ENCODE measurements around the gene NCR3LG1. TPM values are rescaled to one million over a fixed set of nuclear protein-coding genes. Genes with fewer than 3 reads are reported as not detected.
A peak's percentile ranks its signal among the peaks of the same experiment; 100 is the strongest.

The NCR3LG1 gene
- total RNA-seq, 2 experiments from 2014 or later, result 0.47 to 0.91 TPM

DNA sequence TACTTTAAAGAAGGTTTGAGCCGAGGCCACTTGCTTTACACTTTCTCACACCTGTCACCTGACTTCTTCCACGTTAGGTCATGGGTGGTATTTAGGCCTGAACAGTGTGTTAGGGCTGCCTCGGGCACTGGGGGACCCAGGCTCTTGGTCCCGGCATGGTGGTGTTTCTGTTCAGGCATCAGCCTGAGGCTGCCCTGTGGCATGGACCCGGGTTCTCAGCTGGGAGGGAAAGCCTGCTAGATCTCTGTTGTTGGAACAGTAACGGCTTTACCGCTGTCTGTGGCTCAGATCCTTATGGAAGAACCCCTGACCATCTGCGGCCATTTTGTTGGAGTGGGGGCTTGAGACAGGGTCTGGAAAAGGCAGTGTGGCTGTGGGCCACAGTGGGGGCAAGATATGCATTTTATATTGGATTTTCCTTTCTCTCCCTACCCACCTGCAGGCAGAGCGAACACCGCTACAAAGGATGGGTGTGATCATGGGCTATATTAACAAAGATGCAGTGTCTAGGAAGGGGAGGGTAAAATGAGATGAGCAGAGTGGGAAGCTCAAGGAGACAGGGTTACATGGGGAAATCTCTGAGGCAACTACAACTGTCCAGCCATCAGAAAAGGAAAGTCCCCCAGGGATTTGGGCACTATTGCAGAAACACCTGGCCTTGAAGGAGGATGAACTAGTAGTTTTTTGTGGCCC lies 38.5 kb downstream of the NCR3LG1 start:
- H3K27me3 Mint-ChIP-seq, result peaks cover 20% of the 10 kb centered on the region
- no peak for ATAC-seq
- no peak overlapping the region for H3K27ac Mint-ChIP-seq
- H3K4me1 Mint-ChIP-seq, result peaks cover 8% of the 10 kb centered on the region
- no peaks in the 10 kb centered on the region for H3K9me3 Mint-ChIP-seq (ENCODE audit: low read depth)
- CTCF ChIA-PET, result interaction anchor here (0.9 to 1.5 kb wide), 5 partner anchors 13 to 138 kb away, joined by 3 to 5 read pairs (median 4); no protein-coding TSS in a partner anchor
- DNase-seq, result no peak
- no peaks in the 10 kb centered on the region for H3K36me3 Mint-ChIP-seq
- peak overlapping the region; percentile 63 for H3K4me3 Mint-ChIP-seq

DNA sequence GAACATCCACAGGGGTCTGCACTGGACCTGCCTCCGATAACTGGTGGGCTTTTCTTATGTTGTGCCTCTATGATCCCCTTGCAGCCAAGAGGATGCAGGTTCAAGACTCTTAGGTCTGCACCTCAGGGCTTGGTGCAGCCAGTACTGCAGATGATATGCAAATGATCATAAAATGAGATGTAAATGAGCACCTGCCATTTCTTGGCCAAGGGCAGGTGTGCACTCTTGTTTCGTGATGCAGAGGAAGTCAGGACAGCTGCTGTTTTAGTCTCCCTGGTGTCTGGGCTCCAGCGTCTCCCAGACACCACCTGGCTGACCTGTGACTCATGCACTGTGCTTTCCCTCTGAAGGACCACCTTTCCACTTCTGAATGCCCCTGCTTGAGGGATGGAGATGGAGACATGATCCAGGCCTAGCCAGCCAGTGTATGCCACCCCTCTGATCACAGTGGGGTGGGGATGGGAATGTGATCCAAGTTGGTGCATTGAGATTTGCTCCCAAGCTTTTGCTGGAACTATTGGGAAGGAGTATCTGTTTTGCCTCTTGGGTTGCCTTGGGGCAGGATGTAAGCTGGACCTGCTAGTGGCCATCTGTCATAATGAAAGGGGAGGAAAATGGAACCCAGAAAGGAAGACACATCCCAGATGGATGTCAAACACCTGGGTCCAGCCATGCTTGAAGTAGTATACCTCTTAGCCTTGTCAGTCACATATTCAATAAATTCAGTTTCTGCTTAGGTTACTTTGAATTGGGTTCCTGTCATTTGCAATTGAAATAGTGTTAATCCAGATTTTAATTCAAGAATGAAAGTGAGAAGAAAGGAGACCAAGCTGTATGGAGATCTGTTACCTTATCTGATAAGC lies 40.1 kb downstream of the NCR3LG1 start:
- CTCF ChIA-PET, result interaction anchor here (1.5 to 1.7 kb wide), 3 partner anchors 8 to 136 kb away, joined by 4 to 6 read pairs (median 4); no protein-coding TSS in a partner anchor
- Mint-ChIP-seq H3K4me3 (no peak overlapping the region), H3K4me1 (peaks cover 8% of the 10 kb centered on the region), H3K27ac (no peak overlapping the region), H3K36me3 (no peaks in the 10 kb centered on the region), H3K9me3 (ENCODE audit: low read depth) (no peaks in the 10 kb centered on the region), H3K27me3 (peaks cover 19% of the 10 kb centered on the region)
- DNase-seq (no peak), ATAC-seq (no peak)

DNA sequence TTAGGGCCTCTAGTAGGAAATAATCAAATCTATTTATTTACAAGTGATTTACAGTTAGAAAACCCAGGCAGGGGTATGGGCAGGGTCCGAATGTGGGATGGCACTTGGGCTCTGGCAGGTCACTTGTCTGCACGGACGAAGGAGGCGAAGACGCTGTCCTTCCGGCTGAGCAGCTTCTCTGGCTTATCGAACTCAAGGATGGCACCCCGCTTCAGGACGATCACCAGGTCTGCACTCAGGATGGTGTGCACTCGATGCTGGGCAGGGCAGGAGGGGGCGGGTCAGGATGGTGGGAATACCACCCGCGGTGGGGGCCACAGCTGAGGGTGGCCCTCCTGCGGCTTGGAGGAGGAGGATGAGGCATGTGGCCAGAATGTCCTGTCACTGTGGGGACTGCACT lies 41.3 kb downstream of the NCR3LG1 start:
- CTCF ChIA-PET, result interaction anchor here (1.5 kb wide), 1 partner anchor 9 kb away, joined by 4 read pairs; no protein-coding TSS in a partner anchor
- peaks cover 16% of the 10 kb centered on the region for H3K27me3 Mint-ChIP-seq
- H3K4me3 Mint-ChIP-seq, result no peak overlapping the region
- no peaks in the 10 kb centered on the region for H3K9me3 Mint-ChIP-seq (ENCODE audit: low read depth)
- H3K36me3 Mint-ChIP-seq, result no peaks in the 10 kb centered on the region
- DNase-seq, result no peak
- ATAC-seq, result no peak
- peaks cover 3% of the 10 kb centered on the region for H3K4me1 Mint-ChIP-seq
- H3K27ac Mint-ChIP-seq, result no peak overlapping the region

DNA sequence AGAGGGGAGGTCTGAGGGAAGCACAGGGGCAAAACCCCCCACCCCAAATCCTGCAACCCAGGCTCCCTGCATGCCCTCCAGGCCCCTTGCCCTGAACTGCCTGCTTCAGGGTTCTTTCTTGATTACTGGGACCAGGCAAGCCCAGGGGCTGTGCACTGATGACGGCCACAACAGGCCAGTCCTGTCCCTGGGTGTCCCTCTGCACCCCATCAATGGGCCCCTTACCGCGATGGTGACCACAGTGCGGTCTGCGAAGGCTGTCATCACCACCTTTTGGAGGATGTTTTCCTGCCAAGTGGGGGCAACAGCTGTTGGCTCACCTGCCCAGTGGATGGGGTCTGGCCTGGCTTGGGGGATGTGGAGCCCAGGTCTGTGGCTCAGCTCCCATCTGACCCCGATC lies 41.9 kb downstream of the NCR3LG1 start:
- ATAC-seq, result no peak
- H3K4me3 Mint-ChIP-seq, result no peak overlapping the region
- no peak overlapping the region for H3K27ac Mint-ChIP-seq
- H3K36me3 Mint-ChIP-seq, result no peaks in the 10 kb centered on the region
- H3K27me3 Mint-ChIP-seq, result peaks cover 13% of the 10 kb centered on the region
- no peak for DNase-seq
- H3K9me3 Mint-ChIP-seq (ENCODE audit: low read depth), result no peaks in the 10 kb centered on the region
- CTCF ChIA-PET, result no interaction called here
- H3K4me1 Mint-ChIP-seq, result peaks cover 3% of the 10 kb centered on the region

DNA sequence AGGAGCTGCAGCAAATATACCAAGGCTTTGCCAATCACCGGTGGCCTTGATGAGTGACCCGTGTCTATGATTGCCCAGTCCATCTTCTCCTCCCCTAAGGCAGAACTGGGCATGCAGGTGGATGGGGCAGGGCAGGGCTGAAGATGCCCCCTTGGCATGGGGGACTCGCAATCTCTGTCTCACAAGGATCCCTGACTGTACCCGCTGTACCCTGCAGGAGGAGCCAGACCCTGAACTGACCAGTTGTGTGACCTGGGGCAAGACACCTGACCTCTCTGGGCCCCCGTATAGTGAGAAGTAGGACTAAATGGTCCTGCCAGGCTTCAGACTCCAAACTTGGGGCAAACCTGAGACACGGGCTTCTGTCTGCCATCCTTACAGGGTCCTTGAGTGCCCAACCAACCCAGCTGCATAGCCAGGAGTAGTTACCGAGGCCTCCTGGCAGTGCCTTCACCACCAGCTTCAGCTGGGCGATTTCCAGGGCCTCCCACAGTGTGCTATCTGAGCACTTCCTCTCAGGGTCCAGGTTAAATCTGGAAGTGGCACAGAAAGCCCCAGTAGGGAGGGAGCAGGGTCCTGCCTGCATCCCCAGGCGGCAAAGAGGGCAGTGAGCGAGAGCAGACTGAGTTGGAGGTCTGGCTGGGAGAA lies 43.3 kb downstream of the NCR3LG1 start:
- Mint-ChIP-seq H3K27me3 (peaks cover 17% of the 10 kb centered on the region), H3K36me3 (no peaks in the 10 kb centered on the region), H3K27ac (no peak overlapping the region), H3K4me1 (peaks cover 3% of the 10 kb centered on the region), H3K9me3 (ENCODE audit: low read depth) (no peaks in the 10 kb centered on the region), H3K4me3 (no peak overlapping the region)
- DNase-seq (no peak), ATAC-seq (no peak)
- CTCF ChIA-PET, result no interaction called here

DNA sequence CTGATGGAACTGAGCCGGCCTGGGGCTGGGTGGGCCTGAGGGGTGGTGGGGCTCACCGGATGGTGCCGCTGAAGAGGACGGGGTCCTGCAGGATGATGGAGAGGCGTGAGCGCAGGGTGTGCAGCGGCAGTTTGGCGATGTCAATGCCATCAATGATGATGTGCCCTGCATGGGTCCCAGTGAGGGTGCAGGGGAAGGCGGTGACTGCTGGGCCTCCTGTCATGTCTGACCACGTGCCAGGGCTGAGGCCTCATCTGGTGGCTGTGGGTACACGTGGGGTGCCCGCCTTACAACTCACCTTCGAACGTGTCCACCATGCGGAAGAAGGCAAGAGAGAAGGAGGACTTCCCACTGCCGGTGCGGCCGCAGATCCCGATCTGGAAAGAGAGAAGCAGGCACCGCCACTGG lies 44.0 kb downstream of the NCR3LG1 start:
- H3K9me3 Mint-ChIP-seq (ENCODE audit: low read depth), result no peaks in the 10 kb centered on the region
- CTCF ChIA-PET, result no interaction called here
- no peaks in the 10 kb centered on the region for H3K4me1 Mint-ChIP-seq
- DNase-seq (no peak), ATAC-seq (no peak)
- H3K27me3 Mint-ChIP-seq, result peaks cover 10% of the 10 kb centered on the region
- H3K36me3 Mint-ChIP-seq, result no peaks in the 10 kb centered on the region
- no peak overlapping the region for H3K4me3 Mint-ChIP-seq
- no peak overlapping the region for H3K27ac Mint-ChIP-seq

DNA sequence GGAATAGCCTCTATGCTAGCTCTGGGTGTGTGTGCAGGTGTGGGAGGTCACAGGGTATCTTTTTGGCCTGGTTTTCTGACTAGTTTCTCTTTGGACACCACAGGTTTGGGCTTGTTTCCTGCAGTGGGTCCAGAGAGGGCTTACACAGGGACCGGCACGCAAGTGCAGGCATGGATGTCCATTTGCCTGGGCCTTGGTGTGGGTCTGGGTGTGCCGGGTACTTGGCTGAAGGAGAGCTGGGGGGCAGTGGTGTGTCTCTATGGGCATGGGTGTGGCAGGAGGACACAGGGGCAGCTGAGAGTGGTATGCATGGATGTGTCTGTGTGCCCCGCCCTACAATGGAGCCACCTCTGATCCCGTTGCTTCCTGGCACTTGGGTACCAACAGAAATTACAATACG lies 44.4 kb downstream of the NCR3LG1 start:
- no peak for DNase-seq
- no peak for ATAC-seq
- CTCF ChIA-PET, result interaction anchor here (1.7 kb wide), 1 partner anchor 12 kb away, joined by 5 read pairs; no protein-coding TSS in a partner anchor

DNA sequence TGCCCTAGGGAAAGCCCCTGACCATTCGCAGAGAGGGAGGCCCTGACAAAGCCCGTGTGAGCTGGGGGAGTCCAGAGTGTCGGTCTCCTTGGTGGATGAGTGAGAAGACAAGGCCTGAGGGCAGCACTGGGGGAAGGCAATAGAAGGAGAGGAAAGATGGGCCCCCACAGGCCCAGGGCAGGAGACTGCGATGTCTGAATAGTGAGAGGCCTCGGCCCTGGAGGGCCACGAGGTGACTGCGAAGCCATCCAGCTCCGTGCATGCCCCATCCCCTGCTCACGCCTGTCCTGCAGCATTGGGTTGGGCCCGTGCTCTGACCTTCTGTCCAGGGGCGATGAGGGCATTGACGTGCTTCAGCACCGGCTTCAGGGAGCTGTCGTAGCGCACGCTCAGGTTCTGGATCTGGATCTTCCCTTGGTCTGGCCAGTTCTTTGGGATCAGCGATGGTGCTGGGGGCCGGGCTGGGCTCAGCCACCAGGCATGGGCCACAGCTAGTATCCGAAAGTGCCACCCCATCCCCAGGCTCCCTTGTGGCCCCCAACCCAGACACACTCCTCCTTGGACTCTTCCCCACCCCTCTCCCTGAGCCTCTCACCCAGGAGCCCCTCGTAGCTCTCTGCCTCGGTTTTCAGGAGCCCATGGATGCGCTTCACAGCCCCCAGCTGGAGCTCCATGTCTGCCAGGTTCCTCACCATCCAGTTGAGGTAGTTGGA lies 45.2 kb downstream of the NCR3LG1 start:
- Mint-ChIP-seq H3K9me3 (ENCODE audit: low read depth) (no peaks in the 10 kb centered on the region), H3K4me1 (peaks cover 2% of the 10 kb centered on the region), H3K4me3 (no peak overlapping the region), H3K36me3 (no peaks in the 10 kb centered on the region), H3K27ac (no peak overlapping the region), H3K27me3 (peaks cover 4% of the 10 kb centered on the region)
- CTCF ChIA-PET, result interaction anchor here (1.7 kb wide), 1 partner anchor 13 kb away, joined by 5 read pairs; no protein-coding TSS in a partner anchor
- ATAC-seq, result no peak
- no peak for DNase-seq

More for the DNA sequence above, 44.4 kb downstream of the NCR3LG1 start:
- no peaks in the 10 kb centered on the region for H3K36me3 Mint-ChIP-seq
- peaks cover 1% of the 10 kb centered on the region for H3K4me1 Mint-ChIP-seq
- peaks cover 9% of the 10 kb centered on the region for H3K27me3 Mint-ChIP-seq
- H3K9me3 Mint-ChIP-seq (ENCODE audit: low read depth), result no peaks in the 10 kb centered on the region
- no peak overlapping the region for H3K4me3 Mint-ChIP-seq
- H3K27ac Mint-ChIP-seq, result no peak overlapping the region

DNA sequence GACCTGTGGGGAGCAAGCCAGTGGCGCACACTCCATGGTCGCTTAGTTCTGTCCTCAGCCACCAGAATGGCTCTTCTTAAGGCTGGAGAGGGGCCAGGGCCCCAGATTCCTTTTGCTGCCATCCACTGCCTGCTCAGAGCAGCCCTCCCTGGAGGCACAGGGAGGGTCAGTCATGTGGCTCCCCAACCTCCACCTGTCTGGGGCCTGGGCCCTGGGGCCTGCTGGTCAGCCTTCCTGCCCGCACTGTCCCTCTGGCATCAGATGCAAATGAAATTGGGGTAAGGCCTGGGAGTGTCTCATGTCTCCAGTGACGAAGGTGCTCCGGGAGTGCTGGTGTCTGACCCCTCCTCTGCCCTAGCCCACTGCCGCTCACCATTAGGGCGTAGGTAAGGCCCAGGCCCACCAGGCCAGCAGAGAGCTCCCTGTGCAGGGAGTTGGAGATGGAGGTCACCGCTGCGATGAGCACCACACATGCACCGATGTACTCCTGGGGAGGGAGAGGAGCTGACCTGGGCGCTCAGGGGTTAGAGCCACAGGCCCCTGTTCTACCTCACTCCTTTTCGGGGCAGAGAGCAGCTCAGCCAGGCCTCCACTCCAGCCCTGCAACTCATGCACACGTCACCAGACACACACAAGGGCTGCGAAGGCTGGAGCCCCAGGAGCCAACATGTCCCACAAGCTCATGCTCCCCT lies 45.9 kb downstream of the NCR3LG1 start:
- H3K27me3 Mint-ChIP-seq, result peaks cover 4% of the 10 kb centered on the region
- no peak for ATAC-seq

DNA sequence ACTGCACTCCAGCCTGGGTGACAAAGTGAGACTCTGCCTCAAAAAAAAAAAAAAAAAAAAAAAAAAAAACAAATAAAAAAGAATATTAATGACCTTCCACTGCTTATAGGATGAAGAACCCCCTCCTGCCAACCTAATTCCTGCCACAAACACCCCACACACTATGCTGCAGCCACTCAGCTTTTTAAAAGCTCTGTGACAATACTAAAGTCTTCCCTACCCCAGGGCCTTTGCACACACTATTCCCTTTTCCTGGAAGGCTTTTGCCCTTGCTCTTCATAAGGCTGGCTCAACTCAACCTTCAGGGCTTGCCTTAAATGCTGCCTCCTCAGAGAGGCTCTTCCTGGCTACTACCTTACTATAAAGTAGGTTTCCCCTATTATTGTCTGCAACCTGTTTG lies 47.6 kb downstream of the NCR3LG1 start:
- CTCF ChIA-PET, result no interaction called here
- Mint-ChIP-seq H3K27me3 (peaks cover 4% of the 10 kb centered on the region), H3K4me1 (peaks cover 2% of the 10 kb centered on the region), H3K36me3 (no peaks in the 10 kb centered on the region), H3K9me3 (ENCODE audit: low read depth) (no peaks in the 10 kb centered on the region), H3K27ac (no peak overlapping the region), H3K4me3 (no peak overlapping the region)
- DNase-seq (no peak), ATAC-seq (no peak)

More for the DNA sequence above, 45.9 kb downstream of the NCR3LG1 start:
- Mint-ChIP-seq H3K4me3 (no peak overlapping the region), H3K36me3 (no peaks in the 10 kb centered on the region), H3K4me1 (peaks cover 2% of the 10 kb centered on the region), H3K9me3 (ENCODE audit: low read depth) (no peaks in the 10 kb centered on the region), H3K27ac (no peak overlapping the region)
- CTCF ChIA-PET, result interaction anchor here (1.7 kb wide), 1 partner anchor 14 kb away, joined by 5 read pairs; no protein-coding TSS in a partner anchor
- no peak for DNase-seq

DNA sequence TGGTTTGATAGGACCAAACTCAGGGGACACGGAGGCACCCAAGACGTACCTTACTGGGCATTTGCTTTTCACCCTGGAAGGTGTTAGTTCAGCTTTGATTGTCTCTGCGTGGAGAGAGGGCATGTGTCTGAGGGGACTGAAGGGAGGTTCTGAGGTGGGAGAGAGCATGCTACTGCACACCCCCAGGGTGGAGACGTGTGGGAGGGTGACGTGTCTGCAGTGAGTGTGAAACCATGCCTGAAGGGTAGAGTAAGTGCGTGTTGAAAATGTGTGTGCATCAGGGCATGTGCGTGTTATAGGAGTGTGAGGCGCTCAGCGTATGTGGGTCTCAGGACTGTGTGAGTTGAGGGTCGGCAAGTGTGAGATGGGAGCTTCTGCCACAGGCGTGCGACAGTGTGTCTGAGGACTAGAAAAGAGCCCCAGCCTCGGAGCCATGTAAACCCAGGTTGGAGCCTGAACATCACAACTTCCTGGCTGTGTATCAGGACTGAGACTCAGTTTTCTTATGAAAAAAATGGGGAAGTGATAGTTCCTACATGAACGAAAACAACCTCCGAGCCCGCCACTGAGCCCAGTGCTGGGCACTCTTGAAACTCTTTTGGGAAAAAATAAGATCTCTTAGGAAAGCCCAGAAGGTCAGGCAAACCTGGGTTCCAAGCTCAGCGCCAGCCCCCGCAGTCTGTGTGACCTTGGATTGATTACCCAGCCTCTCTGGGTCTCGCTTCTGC lies 48.6 kb downstream of the NCR3LG1 start:
- no peak overlapping the region for H3K4me3 Mint-ChIP-seq
- no peak overlapping the region for H3K27ac Mint-ChIP-seq
- H3K36me3 Mint-ChIP-seq, result no peaks in the 10 kb centered on the region
- H3K4me1 Mint-ChIP-seq, result peaks cover 2% of the 10 kb centered on the region
- ATAC-seq (no peak), DNase-seq (no peak)
- peaks cover 4% of the 10 kb centered on the region for H3K27me3 Mint-ChIP-seq
- CTCF ChIA-PET, result interaction anchor here (1.2 kb wide), 2 partner anchors 12 to 105 kb away, joined by 3 read pairs; no protein-coding TSS in a partner anchor
- H3K9me3 Mint-ChIP-seq (ENCODE audit: low read depth), result no peaks in the 10 kb centered on the region

DNA sequence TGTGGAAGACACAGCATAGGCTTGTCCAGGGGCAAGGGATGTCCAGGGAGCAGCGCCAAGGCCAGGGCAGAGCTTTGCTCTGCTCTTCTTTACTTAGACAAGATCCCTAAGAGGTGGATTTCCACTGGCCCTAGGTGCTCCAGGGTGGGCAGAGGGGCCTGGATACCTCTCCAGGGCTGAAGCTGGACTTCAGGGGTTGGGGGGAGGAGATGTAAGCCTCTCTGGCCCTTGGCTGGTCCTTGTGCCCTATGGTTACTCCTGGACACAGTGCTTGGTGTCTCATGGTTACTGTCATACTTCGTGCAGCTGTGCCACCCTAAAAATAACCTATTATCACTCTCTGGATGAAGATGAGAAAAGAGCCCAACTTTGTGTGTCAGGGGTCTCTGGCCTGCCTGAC lies 49.7 kb downstream of the NCR3LG1 start:
- Mint-ChIP-seq H3K9me3 (ENCODE audit: low read depth) (no peaks in the 10 kb centered on the region), H3K4me1 (peaks cover 6% of the 10 kb centered on the region), H3K27me3 (peaks cover 4% of the 10 kb centered on the region), H3K4me3 (no peak overlapping the region), H3K36me3 (no peaks in the 10 kb centered on the region), H3K27ac (no peak overlapping the region)
- CTCF ChIA-PET, result interaction anchor here (1.2 kb wide), 1 partner anchor 104 kb away, joined by 3 read pairs; no protein-coding TSS in a partner anchor
- DNase-seq (no peak), ATAC-seq (no peak)

Measured in activated CD8-positive, alpha-beta memory T cell treated with anti-CD3 and anti-CD28 coated beads, Interleukin-2, amount 10 ng/mL, durations not matched to agents 7 days and 5 days (primary cell).